Dedifferentiated amniotic fluid mesenchymal stem cell (primary cell): ENCODE data around the gene LIN28A.
A peak's percentile ranks its signal among the peaks of the same experiment; 100 is the strongest.
"Not testable (repeated sequence)": the region's sequence is repeated elsewhere in the genome, so short reads cannot be mapped to it uniquely, and the experiment has no call there.

Experiments
- DNase-seq: peaks from one replicate; pipeline ENCODE4 v3.0.0-alpha.2; 2016; ENCODE audit errors: extremely low spot score

LIN28A gene, protein sequence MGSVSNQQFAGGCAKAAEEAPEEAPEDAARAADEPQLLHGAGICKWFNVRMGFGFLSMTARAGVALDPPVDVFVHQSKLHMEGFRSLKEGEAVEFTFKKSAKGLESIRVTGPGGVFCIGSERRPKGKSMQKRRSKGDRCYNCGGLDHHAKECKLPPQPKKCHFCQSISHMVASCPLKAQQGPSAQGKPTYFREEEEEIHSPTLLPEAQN

DNA sequence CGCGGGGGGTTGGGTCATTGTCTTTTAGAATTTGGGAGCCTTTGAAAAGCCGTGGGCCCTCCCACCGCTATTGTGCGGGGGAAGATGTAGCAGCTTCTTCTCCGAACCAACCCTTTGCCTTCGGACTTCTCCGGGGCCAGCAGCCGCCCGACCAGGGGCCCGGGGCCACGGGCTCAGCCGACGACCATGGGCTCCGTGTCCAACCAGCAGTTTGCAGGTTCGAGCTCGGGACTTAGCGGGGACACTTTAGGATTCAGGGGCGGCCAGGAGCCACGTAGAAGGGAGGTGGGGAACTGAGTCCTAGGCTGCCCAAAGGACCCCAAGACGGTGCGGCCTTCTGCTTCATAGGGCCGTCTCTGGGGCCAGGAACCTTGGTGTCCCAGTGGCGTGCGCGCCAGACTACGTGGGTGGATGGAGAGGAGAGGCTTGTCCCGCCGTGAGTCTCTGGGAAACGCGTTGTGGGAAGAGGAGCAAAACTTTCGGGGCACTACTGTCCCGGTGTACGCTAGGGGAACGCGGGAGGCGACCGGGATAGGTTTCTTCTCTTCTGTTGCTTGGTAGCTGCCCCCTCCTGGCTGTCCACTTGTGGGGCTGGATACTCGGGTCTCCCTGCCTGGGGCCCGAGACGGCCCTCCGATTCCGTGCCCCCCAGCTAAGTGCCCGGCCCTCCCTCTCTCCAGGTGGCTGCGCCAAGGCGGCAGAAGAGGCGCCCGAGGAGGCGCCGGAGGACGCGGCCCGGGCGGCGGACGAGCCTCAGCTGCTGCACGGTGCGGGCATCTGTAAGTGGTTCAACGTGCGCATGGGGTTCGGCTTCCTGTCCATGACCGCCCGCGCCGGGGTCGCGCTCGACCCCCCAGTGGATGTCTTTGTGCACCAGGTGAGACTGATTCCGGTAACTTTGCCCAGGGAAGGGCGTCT lies at the start of gene LIN28A:
Gene LIN28A, plus strand, starts transcription at position 112 of the 918 bp plus-strand sequence. Its CDS starts 75 bp downstream, at position 187.
- DNase-seq: no peak

DNA sequence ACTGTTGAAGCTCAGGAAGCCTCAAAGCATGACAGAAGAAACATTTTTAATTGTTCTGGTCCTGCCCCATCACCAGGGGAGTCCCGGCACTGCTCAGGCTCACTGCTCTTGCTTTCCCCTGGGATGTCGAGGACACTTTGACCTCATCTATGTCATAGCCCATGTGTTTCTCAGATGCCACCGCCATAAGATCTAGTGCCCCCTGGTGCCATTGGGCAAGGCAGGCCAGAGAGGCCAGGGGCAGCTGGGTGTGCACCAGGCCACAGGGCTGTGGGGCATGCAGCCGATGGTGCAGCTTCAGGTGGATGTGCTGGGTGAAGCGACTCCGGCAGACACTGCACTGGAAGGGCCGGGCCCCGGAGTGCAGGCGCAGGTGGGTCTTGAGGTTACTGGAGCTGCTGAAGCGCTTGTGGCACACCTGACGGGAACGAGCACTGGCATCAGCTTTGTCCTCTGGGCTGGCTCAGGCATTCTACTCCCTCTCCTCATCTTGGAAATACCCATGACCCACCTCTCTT lies 49.0 kb upstream of the LIN28A start:
- no peak for DNase-seq

DNA sequence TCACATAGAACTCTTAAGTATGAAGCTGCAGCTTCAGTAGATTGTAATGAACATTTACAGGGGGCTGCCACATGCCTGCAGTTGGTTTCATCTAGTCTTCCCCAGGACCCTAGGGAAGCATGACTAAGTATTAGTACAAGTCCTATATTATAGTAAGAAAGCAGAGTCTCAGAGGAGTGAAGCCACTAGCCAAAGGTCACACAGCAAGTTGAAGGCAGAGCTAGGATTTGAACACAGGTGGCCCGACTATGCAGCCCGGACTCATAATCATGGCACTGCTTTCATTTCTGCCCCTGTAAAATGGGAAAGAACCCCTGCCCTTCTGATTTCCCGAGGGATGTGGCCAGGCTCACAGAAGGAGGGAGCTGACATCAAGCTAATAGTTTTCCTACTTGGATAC lies 48.3 kb upstream of the LIN28A start:
- DNase-seq: no peak

DNA sequence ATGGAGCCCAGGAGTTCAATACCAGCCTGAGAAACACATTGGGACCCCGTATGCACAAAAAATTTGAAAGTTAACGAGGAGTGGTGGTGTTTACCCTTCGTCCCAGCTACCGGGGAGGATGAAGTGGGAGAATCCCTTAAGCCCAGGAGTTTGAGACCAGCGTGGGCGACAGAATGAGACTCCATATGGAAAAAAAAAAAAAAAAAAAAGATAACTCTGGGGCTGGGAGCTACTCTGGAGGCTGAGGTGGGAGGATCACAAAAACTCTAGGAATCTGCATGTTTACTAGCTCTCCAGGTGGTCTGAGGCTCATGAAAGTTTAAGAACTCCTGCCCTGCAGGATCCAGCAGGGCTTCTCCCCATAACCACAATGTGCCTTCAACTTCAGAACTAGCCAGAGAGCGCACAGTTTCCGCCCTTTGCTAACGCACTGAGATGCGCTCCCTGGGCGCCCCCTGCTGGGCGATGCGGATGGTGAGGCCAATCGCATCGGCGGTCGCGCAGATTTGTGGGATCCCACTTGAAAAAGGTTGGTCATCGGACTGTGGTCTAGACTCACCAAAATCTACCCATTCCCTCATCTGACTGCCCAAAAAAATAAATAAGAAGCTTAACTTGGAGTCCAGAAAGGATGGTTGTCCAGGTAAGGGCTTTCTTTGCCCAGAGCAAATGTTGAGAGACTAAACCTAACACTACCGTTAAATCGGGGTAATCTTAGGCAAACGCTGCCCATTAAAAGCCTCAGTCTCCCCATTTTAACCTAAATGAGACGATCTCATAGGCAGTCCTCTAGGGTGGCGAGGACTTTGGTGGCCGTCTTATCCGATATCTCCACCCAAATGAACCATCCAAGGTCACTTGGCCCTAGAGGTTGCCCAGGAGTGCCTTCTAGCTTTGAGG lies 46.8 kb upstream of the LIN28A start:
- DNase-seq: peak; percentile 33

DNA sequence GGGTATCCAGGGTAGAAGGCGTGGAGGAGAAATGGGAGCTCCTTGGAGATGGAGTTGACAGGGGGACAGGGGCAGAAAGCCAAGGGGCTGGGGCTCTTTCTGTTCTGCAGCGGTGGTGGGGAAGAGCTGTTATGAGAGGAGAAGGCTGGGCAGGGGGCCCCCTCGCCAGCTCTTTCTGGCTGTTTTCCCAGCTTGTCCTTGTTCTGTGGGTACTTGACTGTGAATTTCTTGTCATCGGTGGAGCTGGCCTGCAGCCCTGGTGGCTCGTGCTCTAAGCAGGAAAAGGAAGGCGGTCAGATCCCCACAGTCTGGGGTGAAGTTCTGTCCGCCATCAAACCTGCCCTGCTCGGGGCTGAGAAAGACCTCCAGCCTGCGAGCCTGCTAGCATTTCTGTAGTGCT lies 45.7 kb upstream of the LIN28A start:
- no peak for DNase-seq

DNA sequence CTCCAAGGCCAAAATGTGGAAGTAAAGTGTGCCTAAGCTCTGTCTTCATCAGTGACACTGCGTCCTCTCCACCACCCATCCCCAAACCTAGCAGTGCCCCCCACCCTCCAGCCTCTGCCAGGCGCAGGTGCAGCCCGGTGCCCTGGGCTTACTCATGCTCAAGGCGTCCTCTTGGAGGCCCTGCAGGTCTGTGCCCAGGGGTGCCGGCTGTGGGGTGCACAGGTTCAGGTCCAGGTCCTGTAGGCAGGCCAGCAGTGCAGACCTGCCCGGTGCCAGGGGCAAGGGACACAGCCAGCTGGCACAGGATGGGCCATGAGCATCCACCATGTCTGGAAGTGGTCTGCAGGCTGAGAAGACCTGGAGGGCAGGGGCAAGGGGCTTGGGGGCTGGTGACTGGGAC lies 43.2 kb upstream of the LIN28A start:
- no peak for DNase-seq

DNA sequence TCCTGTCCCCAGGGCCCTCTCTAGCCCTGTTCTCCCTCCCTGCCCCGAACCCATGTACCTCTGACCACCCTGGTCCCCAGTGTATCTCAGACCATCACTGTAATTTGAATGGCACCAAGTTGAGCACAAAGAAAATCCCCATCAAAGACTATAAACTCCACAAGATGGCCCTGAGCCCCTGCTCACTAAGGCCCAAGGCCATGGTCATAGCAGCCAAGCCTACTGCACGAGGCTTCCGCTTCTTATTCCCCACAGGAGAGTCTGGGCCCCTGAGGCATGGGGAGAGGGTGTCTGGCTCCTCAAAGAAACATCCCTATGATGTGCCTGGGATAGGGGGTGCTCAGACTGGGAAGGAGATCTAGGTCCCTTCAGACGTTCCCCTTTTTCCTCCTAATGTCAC lies 42.6 kb upstream of the LIN28A start:
- DNase-seq: no peak

DNA sequence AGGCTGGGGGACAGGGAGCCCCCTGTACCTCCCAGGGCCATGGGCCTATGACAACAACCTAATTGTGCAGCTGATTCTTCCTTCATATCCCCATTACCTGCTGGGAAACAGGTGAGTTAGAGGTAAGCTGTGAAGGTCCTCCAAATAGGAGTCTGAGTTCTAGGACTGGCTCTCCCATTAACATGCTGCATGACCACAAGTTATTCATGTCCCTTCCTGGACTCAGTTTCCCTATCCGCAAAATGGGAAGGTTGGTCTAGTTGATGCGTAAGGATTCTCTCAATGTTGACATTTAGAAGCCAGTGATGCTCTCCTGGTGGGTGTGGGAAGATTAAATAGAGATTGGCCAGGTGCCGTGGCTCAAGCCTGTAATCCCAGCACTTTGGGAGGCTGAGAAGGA lies 42.1 kb upstream of the LIN28A start:
- DNase-seq: no peak

DNA sequence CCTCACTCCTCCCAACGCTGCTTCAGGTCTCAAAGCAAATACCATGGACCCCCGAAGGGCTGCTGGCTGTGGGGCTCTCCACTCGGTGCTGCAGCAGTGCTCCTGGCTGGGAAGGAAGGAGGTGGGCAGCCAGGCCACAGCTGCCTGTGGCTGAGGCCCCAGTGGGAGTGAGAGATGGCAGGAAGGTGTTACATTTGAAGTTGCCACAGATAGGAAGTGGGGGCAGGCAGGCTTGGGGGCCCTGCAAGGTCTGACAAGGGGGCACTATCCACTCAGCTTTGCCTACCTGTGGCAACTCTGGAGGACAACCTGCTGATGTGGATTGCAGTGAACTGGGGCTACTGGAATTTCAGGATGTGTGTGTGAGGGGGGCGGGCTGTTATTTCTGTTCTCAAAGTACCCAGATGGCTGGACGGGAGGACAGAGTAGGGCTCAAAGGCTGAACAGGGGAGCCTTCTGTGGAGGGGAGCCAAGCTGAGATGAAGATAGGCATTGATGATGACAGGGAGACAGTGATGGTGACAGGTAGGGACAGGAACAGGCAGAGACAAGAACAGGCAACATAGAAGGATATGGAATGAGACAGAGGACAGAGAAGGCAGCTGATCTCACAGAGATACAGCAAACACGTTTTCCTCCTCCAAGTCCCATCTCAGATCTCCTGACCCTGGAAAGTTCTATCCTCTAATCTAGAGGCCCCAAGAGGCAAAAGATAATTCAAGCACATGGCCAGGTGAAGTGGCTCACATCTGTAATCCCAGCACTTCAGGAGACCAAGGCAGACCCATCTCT lies 39.8 kb upstream of the LIN28A start:
- DNase-seq: no peak

DNA sequence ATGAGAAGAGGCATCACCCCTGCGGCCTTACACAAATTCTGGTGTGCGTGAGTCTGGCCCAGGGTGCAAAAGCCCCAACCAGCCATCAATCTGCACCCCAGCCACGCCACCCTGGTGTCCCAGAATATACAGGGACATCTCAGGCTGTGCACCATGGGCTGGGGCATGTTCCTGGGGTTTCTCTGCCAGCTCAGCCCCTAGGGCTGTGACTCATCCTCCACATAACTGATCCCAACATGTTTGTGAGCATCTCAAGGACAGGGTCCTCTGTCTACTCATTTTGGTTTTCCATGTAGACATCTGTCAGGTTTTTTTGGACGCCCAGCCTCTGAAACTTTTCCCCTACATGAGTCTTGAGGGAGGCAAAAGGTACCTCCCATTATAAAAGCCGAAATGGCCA lies 38.6 kb upstream of the LIN28A start:
- DNase-seq: no peak

DNA sequence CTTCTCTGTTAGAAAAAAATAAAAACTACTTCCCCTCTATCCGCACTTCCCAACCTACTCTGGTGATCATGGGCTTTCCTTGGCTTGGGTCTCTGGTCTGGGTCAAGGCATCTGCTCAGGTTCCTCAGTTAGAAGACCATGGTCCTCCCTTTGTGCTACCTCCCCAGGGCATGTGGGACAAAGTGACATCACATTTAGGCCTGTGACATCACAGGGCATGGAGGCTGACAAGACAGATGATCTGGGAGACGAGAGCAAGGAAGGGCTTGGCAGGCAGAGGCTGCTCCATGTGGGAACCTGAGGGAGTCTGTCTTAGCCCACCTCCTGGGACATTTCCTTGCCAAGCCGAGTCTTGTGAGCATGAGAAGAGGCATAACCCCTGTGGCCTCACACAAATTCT lies 38.0 kb upstream of the LIN28A start, which contains the start of gene ZNF683:
Gene ZNF683, minus strand, starts transcription at position 140 of the 400 bp plus-strand sequence. CDS start 4,179 bp downstream, outside the sequence.
- not testable (repeated sequence) for DNase-seq

DNA sequence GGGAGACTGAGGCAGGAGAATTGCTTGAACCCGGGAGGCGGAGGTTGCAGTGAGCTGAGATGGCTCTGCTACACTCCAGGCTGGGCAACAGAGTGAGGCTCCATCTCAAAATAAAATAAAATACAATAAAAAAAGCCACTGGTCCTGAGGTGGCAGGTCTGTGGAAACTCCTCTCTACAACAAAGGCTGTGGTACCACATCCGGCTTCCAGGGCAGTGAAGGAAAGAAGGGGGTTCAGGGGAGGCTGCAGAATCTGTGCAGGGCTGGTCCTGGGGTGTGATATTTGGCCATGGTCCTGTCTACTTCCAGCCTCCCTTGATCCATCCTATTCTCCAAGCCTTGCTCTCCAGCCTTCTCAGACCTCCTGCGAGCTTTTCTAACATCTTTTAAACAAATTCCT lies 37.3 kb upstream of the LIN28A start:
- no peak for DNase-seq

DNA sequence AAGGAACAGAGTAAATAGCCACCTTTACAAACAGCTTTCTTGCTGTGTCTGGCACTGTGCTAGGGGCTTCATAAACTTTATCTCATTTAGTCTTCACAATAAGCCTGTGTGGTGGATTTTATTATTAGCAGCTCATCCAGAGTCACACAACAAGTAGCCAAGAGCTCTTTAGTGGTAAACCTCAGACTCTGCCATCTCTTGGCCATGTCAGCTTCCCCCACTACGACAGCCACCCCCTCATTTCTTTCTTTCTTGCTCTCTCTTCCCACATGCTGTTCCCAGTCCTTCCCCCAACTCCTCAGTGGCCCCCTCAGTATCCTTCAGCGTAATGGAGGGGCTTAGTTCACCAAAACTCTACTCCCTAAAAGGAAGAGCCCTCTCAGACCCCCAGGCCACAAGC lies 36.8 kb upstream of the LIN28A start:
- no peak for DNase-seq

DNA sequence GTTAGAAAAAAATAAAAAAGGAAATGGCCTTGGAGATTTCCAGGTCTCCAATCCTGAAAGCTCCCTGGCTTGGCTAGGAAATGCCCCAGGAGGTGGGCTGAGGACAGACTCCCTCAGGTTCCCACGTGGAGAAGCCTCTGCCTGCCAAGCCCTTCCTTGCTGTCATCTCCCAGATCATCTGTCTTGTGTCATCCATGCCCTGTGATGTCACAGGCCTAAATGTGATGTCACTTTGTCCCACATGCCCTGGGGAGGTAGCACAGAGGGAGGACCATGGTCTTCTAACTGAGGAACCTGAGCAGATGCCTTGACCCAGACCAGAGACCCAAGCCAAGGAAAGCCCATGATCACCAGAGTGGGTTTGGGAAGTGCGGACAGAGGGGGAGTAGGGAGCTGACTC lies 36.3 kb upstream of the LIN28A start:
- not testable (repeated sequence) for DNase-seq

DNA sequence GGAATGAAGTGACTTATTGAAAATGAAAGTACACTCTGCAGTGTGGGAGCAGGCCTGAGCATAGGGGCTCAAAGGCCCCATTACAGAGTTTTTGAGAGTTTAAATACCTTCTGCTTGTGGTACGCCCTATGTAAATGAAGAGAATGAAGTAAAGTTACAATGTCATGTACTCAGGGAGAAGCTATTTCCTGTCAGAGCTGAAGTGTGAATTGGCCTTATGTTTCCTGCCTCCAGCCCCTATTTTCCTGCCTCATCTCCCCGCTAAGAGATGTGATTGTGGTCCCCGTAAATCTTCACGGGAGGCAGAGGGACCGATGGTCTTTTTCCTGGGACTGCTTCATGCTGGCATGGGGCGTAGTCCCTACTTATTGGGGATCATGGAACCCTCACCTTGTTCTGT lies 35.5 kb upstream of the LIN28A start:
- no peak for DNase-seq

DNA sequence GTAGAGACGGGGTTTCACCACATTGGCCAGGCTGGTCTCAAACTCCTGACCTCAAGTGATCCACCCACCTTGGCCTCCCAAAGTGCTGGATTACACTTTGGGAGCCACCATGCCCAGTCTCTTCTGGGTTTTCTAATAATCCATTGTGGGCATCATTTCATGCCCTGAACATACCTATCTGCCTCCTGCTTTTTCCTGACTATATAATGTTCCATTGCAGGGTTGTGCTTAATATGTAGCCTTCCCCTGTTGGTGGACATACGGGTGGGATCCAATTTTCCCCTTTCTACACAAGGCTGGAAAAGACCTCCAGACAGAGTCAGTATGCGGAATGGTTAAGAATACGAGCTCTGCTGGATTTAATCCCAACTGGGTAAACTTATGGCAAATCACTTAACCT lies 34.6 kb upstream of the LIN28A start:
- no peak for DNase-seq

DNA sequence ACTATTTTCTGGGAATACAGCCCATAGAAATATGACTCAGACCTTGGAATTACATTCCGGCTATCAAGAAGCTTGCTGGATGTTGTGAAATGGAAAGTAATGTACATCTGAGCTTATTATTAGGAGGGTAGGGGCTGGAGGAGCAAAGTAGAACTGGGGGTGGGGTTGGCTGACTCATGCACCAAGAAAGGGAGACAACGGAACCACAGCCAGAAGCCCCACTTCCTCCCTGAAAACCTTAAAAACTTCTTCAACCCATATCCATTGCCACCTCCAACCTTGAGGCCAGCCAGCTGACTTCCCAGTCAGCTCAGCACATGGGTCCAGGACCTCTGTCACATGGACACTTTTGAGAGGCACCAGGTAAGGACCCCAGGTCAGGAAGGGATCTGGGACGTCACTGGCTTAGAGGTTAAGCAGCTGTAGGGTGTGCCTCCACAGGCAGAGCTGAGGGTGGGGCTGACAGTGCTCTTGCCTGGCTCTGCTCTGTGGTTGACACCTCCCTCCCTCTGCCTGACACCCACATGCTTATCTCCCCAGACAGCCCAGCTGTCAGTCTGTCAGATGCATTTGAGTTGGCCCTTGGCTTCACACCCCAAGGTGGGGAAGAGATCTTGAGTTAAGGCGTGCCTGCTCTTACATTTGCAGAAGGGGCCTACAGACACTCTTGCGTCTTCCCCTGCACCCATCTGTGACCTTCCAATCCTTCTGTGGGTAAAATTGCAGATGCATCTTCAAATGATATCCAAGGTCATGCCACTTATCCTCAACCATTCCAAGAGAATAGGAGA lies 32.3 kb upstream of the LIN28A start:
- DNase-seq: peak; percentile 96

DNA sequence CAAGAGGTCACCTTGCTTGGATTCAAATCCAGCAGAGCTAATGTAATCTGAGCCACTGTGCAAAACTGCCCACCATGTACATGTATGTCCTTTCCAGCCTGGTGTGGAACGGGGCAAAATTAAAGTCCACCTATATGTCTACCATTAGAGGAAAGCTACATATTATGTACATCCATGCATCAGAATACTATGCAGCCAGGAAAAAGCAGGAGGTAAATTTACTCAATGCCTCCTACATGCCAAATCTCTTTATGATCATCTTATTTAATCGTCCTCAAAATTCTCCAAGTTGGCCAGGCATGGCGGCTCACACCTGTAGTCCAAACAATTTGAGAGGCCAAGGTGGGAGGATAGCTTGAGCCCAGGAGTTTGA lies 31.8 kb upstream of the LIN28A start:
- DNase-seq: no peak

DNA sequence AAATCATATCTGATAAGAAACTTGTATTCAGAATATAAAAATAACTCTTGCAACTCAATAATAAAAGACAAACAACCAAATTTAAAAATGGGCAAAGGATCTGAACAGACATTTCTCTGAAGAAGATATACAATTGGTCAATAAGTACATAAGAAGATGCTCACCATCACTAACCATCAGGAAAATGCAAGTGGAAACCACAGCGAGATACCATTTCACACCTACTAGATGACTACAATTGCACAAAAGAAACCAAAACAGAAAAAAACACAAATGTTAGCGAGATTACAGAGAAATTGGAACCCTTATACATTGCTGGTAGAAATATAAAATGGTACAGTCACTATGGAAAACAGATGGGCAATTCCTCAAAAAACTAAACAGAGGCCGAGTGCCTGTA lies 26.5 kb upstream of the LIN28A start:
- no peak for DNase-seq

DNA sequence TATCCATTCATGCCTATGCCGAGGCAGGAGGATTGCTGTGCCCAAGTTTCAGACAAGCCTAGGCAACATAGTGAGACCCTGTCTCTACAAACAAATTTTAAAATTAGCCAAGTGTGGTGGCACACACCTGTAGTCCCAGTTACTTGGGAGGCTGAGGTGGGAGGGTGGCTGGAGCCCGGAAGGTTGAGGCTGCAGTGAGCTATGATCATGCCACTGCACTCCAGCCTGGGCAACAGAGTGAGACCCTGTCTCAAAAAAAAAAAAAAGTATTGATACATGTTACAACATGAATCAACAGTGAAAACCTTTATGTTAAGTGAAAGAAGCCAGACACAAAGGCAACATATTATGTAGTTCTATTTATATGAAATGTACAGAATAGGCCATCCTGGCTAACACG lies 25.6 kb upstream of the LIN28A start:
- not testable (repeated sequence) for DNase-seq
